Activated CD4-positive, alpha-beta T cell treated with anti-CD3 and anti-CD28 coated beads, Interleukin-2, Interleukin-4, amounts not matched to agents 100 ng/mL and 50 ng/mL, durations not matched to agents 16 hours and 8 hours (primary cell): ENCODE data around the gene USP47.
A peak's percentile ranks its signal among the peaks of the same experiment; 100 is the strongest.

ENCODE experiments used
- DNase-seq: peaks from one replicate; pipeline ENCODE4 v3.0.0-alpha.2; 2020; ENCODE audit warnings: low spot score

The USP47 gene

DNA sequence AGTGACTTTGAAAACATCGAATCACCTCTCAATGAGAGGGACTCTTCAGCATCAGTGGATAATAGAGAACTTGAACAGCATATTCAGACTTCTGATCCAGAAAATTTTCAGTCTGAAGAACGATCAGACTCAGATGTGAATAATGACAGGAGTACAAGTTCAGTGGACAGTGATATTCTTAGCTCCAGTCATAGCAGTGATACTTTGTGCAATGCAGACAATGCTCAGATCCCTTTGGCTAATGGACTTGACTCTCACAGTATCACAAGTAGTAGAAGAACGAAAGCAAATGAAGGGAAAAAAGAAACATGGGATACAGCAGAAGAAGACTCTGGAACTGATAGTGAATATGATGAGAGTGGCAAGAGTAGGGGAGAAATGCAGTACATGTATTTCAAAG lies 100.9 kb downstream of the USP47 start:
- DNase-seq, result no peak

DNA sequence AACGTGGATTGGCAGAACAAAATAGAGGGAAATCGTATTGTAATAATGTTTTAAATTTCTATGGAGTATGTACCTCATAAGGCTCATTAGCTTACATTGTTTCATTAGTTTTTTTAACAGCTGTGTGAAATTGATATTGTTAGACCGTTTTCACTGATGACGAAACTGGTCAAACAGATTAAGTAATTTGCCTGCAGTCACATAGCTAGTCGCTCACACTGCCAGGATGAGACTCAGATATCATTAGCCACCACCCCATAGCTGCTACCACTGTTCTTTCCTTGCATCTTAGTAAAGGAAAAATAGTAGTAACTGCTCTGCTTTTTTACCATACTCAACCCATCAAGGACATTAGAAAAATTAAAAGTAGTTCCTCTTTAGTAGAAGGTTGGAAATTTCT lies 102.7 kb downstream of the USP47 start:
- DNase-seq, result no peak

DNA sequence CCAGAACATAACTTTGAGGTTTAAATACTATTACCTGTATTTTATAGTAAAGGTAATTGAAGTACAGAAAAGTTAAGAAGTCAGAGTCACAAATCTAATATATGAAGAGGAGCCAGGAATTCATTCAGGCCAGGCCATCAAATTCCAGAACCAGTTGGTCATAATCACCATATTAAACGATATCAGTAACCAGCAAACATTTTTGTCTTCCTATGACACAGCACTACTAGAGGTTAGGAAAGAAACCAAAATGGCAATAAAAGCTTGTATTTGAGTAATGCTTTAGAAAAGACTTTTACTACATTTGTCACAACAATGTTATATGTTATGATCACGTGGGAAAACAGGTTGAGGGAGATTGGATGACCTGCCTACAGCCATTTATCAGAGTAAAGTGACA lies 104.4 kb downstream of the USP47 start:
- DNase-seq, result no peak

DNA sequence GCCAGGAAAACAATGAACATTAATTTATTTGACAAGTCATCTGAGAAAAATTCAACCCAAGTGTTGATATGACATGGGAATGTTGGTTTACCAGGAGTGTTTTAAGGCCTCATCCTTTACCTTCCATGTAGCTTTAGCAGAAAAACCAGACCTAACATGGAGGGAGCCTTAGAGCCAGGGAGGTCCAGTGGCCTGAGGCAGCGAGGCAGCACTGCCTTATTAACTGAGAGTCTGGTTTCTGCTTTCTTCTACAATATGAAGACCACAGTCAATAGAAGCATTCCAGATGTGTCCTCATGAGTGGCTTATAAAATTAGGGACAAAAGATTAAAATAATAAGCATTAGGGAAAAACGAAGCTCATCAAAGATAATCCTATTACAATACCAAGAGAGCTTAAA lies 105.1 kb downstream of the USP47 start:
- no peak for DNase-seq

DNA sequence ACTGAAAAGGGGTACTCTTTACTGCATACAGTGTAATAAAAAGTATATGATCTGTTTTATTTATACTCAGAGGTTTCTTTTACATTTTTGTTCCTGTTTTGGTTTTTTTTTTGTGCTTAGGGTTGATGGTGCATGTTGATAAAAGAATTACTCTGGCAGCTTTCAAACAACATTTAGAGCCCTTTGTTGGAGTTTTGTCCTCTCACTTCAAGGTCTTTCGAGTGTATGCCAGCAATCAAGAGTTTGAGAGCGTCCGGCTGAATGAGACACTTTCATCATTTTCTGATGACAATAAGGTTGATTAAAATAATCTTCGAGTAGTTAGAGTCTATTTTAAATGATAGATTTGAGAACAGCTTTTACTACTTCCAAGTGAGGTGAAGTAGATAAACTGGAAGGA lies 106.1 kb downstream of the USP47 start:
- DNase-seq, result no peak

DNA sequence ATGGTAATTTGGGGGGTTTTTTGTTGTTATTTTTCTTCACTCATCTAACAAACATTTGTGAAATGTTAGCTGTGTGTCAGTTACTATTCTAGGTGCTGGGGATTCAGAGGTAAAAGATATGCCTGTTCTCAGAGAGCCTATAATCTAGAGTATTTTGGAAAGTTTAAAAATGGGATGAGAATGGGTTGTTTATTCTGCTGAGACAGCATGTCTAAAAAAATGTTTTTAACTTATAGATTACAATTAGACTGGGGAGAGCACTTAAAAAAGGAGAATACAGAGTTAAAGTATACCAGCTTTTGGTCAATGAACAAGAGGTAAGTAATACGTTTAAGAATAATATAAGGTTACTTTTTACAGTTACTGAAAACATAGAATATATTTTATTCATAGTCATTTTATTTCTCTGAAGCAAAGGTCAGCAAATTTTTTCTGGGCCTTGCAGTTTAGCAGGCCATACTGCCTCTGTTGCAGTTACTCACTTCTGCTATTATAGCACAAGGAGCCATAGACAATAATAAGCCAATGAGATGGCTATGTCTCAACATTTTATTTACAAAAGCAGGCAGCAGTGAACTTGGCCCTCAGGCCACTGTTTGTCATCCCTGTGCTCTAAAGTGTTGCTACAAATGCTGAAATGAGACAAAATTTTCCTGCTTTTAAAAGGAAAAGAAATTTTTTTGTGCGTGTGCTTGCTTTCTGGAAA lies 106.6 kb downstream of the USP47 start:
- DNase-seq, result no peak

DNA sequence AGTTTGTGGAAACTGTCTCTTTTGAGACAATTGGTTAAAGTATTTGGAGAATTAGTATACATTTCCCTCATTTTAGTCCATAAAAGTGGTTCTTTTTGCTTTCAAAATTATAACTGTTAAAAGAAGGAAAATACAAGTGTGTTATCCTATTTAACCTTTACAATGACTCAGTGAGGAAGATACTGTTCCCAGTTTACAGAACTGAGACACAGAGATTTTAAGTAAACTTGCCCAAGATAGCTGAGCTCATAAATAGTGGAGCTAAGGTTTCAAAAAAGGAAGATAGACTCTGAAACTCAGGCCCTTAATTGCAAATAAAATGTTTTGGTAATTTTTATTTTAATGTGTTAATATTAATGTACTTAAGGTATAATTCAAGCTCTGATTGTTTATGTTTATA lies 107.7 kb downstream of the USP47 start:
- no peak for DNase-seq

DNA sequence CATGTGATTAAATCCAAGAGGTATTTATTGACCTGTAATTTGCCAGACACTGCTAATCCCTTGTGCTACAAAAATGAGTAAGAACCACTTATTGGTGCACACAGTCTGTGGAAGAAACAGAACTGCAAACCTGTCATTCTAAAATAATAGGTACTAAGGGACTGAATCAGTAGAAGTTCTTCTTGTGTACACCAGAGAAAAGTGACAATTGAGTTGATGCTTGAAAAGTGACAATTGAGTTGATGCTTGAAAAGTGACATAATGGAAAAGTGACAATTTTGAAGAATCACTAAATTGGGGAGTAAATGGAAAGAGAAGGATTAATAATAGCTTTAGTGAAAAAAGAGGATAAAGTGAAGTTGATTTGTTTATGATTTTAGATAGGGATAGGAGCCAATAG lies 110.3 kb downstream of the USP47 start:
- no peak for DNase-seq

DNA sequence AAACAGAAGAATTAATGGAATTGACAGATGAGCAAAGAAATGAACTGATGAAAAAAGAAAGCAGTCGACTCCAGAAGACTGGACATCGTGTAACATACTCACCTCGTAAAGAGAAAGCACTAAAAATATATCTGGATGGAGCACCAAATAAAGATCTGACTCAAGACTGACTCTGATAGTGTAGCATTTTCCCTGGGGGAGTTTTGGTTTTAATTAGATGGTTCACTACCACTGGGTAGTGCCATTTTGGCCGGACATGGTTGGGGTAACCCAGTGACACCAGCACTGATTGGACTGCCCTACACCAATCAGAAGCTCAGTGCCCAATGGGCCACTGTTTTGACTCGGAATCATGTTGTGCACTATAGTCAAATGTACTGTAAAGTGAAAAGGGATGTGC lies 114.2 kb downstream of the USP47 start:
- DNase-seq, result no peak

DNA sequence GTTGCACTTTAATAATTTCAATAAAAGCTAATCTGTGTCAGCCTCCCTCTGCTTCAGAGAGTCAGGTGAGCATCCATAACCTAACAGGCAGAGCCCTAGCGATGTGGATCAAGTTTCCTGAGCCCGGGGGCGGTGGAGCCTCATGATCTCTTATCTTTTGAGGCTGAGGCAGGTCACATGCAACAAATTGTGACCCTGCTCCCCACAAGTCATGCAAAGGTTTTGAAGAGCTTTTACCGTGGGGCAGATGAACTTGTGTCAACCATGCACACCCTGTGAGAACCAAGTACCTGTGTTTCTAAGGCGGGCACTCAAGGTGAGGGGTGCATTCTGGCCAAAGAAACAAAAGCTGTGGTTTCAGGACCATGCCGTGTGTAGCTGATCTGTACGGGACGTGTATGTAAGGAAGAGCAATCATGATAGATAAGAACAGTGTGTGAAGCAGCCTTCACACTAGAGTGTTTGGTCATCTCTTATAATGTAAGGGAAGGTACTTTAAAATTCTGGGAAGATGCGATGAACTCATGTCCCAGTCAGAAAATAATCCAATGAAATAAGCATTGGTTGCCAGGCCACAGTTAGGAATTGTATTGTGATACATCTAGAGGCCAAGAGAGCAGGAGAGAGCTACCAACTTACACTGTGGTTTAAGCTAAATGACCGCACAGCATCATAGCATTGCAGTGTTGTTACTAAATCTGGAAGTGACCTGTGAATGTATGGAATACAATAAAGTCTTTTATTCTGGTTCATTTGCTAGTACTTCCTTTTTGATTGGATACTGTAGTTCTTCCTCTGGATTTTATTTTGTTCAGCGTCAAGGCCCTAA lies 116.8 kb downstream of the USP47 start:
- no peak for DNase-seq

DNA sequence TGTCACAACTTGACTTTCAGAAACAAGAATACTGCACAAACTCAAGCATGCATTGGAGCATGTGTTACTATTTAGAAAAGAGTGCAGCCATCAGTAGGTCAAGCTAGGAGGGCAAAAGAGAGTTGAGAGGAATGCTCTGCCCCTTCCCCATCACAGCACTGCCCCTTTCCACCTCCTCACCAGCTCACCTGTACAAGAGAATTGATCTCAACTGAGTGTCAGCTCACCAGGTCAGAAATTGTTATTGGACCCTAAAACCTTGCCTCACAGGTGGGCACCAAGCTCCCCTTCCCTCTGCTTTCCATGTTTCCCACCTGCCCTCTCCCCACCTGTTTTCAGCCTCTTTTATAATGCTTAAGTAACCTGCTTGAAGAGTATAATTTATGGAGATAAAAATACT lies 117.8 kb downstream of the USP47 start:
- no peak for DNase-seq

DNA sequence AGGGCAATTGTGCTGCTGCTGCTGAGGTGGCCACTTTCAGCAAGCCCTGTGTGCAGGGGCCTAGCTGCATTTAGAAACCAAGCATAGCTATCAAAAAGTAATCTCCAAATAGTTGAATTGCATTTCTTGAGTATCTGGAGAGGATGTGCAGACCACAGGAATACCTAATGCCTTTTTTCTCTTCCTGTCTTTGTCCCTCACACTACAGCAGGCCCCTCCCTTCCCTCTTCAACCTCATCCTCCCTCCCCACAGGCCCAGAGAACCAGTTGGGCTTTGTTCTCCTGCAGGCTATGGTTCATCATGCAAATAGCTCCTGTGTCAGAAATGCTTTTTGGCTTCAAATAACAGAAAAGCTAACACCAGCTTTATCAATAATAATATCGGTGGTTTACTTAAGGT lies 118.9 kb downstream of the USP47 start:
- DNase-seq, result no peak

DNA sequence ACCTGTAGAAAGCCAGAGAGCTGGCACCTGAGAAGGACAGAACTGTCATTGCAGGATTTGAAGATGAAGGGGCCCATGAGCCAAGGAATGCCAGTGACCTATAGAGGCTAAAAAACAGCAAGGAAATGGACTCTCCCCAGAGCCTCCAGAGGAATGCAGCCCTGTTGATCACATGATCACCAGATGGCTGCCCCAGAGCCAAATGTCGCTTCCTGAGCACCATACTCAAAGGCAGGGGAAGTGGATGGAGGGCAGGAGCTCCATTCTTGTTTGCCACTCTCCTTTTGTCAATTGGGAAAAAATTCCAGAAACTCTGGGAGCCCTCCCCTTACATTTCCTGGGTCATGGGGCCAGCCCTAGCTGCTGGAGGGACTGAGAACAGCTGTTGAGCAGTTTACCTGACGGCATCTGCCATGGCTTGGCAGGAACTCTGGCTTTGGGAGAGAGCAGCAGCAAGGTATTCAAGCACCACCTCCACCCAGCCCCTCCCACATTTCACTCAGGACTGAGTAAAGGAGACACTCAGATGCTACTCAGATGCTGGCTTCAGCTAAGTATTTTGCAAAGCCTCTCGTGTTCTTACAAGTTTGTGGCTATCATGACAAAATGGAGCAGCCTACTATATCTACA lies 119.7 kb downstream of the USP47 start:
- DNase-seq, result no peak

DNA sequence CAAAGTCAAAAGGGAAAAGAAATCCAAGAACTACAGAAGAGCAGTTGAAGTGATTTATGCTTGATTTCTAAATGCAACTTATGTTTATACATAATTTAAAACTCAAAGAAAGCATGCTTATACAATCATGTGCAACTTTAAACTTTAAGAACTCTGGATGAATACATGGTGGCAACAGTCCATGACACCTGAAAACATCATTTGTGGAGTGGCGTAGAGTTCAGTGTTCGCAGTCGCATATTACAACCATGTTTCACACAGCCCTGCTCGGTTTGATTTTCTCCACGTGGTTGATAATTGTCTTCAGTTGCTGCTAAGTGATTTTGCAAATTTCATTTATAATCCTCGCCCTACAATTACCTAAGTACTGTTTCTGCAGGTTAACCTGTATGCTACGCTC lies 121.3 kb downstream of the USP47 start:
- DNase-seq, result no peak

DNA sequence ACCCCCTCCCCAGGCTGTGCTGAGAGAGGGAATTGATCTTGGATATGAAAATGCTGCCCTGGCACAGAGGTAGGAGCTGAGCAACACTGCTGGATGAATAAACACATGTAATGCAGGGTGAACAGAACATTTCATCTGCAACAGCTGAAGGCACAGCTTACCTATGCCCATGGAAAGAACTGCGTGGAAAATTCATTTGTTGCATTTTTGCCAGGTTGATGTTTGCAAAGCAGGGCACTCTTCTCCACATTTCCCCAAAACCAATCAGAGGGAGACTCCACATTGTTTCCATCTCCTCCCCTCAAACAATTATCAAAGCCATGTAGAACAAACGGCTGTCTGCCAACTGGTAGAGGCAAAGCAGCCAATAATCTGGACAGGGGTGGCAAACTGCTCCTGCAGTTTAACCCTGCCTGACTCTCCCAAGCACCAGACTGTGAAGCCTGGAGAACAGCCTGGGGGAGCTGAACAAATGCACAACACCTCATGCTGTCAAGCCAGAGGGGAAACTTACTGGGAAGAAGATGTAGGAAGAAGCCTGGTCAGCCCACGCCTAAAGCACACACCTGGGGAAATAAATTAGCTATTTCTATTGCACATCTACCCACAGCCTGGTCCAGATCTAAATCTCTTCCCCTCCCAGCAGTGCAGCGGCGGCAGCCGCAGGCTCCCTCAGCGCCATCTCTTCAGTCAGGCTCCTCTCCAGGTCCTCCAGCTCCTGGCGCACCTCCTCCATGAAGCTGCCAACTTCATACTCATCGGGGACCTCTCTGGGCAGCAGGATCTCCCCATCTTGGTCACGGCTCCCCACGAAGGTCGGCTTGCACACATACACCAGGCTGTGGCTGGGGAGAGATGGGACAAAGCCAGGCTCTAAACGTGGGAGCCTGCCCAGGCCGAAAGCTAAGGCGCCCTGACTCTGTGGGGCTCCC lies 122.3 kb downstream of the USP47 start:
- no peak for DNase-seq

DNA sequence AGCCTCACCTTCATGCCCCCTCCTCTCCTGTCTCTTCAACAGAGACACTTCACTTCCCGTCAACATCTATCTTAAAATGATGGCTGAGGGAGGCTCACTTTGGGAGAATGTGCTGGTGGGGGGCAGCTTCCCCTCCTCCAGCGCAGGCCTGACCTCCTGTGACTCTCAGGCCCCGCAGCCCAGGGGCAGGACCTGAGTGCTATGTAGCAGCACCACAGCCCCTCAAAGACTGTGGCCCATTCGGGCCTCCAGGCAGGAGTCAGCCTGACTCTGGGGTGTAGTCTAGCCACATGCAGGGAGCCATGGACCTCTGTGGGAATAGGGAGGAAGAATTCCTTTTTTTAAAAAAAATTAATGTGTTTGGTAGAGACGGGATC lies 123.0 kb downstream of the USP47 start:
- DNase-seq, result no peak

DNA sequence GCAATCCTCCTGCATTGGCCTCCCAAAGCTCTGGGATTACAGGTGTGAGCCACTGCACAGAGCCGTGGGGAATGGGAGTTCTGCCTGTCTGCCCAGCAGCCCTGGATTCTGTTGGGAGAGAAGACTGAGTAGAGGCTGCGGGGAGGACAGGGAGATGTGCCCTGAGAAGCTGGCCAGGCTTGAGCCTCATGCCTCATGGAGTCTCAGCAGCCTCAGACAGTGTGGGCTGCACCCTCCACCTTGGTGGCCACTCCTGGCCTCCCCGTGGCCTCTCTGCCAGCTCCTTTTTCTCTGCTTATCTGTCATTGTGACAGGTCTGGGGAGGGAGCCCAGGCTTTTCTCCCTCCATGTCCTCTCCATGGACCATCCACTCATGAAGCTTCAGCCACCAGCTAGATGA lies 123.4 kb downstream of the USP47 start:
- no peak for DNase-seq

DNA sequence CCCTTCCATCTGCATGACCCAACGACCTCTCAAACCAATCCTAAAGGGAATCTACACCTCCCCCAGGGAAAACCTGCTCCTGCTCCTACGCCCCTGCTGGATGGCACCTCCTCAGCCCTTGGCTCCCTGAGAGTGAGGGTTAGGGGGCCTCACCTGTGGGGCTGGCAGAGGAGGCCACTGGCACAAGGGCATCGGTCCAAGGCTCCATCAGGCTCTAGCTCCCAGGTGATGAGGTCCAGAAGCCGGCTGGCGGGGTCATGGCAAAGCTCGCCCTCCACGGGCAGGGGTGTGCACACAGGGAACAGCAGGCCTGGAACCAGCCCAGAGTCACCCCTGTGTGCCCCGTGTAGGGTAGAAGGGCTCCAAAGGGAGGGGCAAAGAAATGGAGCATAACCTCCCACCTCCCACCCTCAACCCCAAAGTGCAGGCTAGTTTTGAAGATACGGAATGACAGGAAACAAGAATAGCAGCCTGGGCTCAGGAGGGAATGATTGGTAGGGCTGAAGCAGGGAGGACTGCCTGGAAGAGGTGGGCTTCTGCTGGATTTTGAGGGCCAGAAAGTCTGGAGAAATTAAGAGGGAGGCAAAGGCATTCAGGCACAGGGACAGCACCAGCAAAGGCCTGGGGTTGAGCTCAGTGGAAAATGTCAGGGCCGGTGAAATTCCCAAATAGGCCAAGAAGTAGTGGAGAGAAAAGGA lies 124.0 kb downstream of the USP47 start:
- no peak for DNase-seq

DNA sequence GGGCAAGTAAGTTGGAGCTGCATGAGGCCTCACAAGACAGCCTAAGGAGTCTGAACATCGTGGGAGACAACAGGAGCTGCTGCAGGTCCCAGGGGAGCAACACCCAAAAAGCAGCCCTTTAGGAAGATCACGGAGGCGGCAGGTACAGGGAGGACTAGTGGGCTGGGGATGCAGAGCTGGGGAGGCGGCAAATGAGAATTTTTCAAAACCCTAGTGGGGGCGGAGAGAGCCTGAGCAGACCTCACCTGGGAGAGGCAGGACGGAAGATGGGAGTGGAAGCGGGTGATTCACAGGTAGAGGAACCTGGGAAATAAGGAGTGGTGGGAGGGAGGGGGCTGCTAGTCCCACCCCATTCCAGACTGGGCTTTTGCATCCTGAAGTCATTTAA lies 124.6 kb downstream of the USP47 start:
- DNase-seq, result no peak

DNA sequence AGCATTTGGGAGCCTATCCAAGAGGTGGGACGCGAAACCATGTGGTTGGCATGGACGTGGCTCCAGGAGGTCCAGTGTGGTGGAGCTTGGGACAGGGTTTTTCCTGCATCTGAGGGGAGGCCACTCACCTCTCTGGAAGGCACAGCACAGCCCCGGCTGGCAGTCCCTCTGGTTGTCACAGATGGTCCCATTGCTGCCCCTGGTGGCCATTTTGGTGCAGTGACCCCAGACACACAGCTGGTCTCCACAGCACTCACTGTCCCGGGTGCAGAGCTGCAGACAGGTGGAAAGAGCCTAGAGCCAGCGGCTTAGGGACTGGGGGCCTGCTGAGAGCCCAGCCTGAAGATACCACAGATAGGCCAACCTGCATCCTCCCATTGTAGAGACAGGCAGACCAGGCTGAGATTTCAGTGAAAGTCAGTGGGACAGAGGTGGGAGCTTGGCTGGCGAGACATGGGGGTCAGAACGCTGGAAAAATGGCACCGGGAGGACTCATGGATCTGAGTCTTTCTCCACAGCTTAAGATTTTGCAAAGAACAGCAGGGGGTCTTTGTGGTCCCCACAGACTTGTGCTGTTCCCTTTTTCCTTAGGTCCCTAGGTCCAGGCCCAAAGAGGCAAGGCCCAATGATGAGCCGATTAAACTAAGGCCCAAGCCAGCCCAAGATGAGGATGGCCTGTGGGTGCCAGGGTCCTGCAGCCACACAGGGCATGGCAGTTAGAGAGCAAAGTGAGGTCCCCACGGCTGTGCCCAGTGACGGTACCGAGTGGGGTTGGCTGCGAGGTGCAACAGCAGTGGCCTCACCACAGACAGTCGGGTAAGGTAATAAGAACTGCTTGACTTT lies 125.3 kb downstream of the USP47 start:
- peak; percentile 79 for DNase-seq
